Rectal smooth muscle tissue (tissue), 1 donor: ENCODE measurements around the gene SEMA4B.
"Not testable (repeated sequence)": the region's sequence is repeated elsewhere in the genome, so short reads cannot be mapped to it uniquely, and the experiment has no call there.

Source experiments
- H3K27ac ChIP-seq: one replicate; pipeline ENCODE4 v1.7.0; 2013; ENCODE audit warnings: low read depth, low read length, inconsistent platforms
- H3K27me3 ChIP-seq: one replicate; pipeline ENCODE4 v1.7.0; 2013; ENCODE audit warnings: low read length; ENCODE audit not compliant: control insufficient read depth, insufficient read depth
- H3K36me3 ChIP-seq: one replicate; pipeline ENCODE4 v1.7.0; 2013; ENCODE audit warnings: low read length; ENCODE audit not compliant: control insufficient read depth, insufficient read depth
- H3K4me1 ChIP-seq: one replicate; pipeline ENCODE4 v1.7.0; 2013; ENCODE audit warnings: low read length; ENCODE audit not compliant: control insufficient read depth, insufficient read depth
- H3K4me3 ChIP-seq: one replicate; pipeline ENCODE4 v1.7.0; 2013; ENCODE audit warnings: low read length
- H3K9ac ChIP-seq: one replicate; pipeline ENCODE4 v1.7.0; 2013; ENCODE audit warnings: low read length

Gene SEMA4B

GRCh38 chr15:90266485-90266884, 65.4 kb downstream of the SEMA4B start:
- Histone ChIP-seq H3K4me1 (peaks cover 18% of the 10 kb centered on the region), H3K36me3 (peaks cover 16% of the 10 kb centered on the region), H3K4me3 (peak overlapping the region; percentile 73)

GRCh38 chr15:90268415-90268814, 67.3 kb downstream of the SEMA4B start:
- no peaks in the 10 kb centered on the region for H3K27me3 ChIP-seq
- H3K4me1 ChIP-seq: peaks cover 18% of the 10 kb centered on the region
- H3K27ac ChIP-seq: no peak overlapping the region
- H3K9ac ChIP-seq: no peak overlapping the region
- peaks cover 23% of the 10 kb centered on the region for H3K36me3 ChIP-seq
- no peak overlapping the region for H3K4me3 ChIP-seq

More at GRCh38 chr15:90266485-90266884, 65.4 kb downstream of the SEMA4B start:
- no peaks in the 10 kb centered on the region for H3K27me3 ChIP-seq
- peak overlapping the region; percentile 81 for H3K27ac ChIP-seq
- peak overlapping the region; percentile 26 for H3K9ac ChIP-seq

- Histone ChIP-seq H3K4me3 (no peak overlapping the region), H3K36me3 (peaks cover 23% of the 10 kb centered on the region), H3K27me3 (no peaks in the 10 kb centered on the region), H3K27ac (no peak overlapping the region), H3K4me1 (peaks cover 11% of the 10 kb centered on the region), H3K9ac (no peak overlapping the region)
Observed at GRCh38 chr15:90270502-90271150, 69.5 kb downstream of the SEMA4B start.

- Histone ChIP-seq H3K36me3 (peaks cover 23% of the 10 kb centered on the region), H3K4me3 (no peak overlapping the region), H3K4me1 (peaks cover 10% of the 10 kb centered on the region), H3K27ac (no peak overlapping the region), H3K27me3 (no peaks in the 10 kb centered on the region), H3K9ac (no peak overlapping the region)
Observed at GRCh38 chr15:90271459-90272166, 70.5 kb downstream of the SEMA4B start.

GRCh38 chr15:90278467-90278866, 77.3 kb downstream of the SEMA4B start:
- not testable (repeated sequence) for H3K9ac ChIP-seq, H3K4me3 ChIP-seq, H3K4me1 ChIP-seq, H3K27me3 ChIP-seq, H3K27ac ChIP-seq, H3K36me3 ChIP-seq
